Mesendoderm (in vitro differentiated cells): ENCODE measurements around the gene DNAL1.
"Not testable (repeated sequence)": the region's sequence is repeated elsewhere in the genome, so short reads cannot be mapped to it uniquely, and the experiment has no call there.

Experiments used
- DNase-seq: peaks from one replicate; pipeline ENCODE4 v3.0.0; 2013
- H2AK5ac ChIP-seq: 2 replicates; pipeline ENCODE4 v1.6.1; 2013; ENCODE audit warnings: low read length, inconsistent platforms
- H2BK120ac ChIP-seq: 2 replicates; pipeline ENCODE4 v1.6.1; 2013; ENCODE audit warnings: low read depth, mild to moderate bottlenecking, low read length, moderate library complexity, mixed read lengths
- H2BK15ac ChIP-seq: replicated peaks from 2 replicates; pipeline ENCODE4 v1.6.1; 2013; ENCODE audit warnings: low read depth, mild to moderate bottlenecking, moderate library complexity
- H2BK5ac ChIP-seq: 2 replicates; pipeline ENCODE4 v1.6.1; 2013; ENCODE audit warnings: low read length, inconsistent platforms
- H3K18ac ChIP-seq: 2 replicates; pipeline ENCODE4 v1.6.1; 2013; ENCODE audit warnings: mild to moderate bottlenecking, low read length, mixed read lengths
- H3K23ac ChIP-seq: one replicate; pipeline ENCODE4 v1.6.1; 2013; ENCODE audit warnings: low read length
- H3K27ac ChIP-seq: 2 replicates; pipeline ENCODE4 v1.5.1; 2013; ENCODE audit warnings: low read depth, mild to moderate bottlenecking, inconsistent platforms, low read length, moderate library complexity
- H3K27me3 ChIP-seq: 2 replicates; pipeline ENCODE4 v1.6.1; 2013; ENCODE audit warnings: low read length, control low read depth, mild to moderate bottlenecking, inconsistent platforms; ENCODE audit not compliant: insufficient read depth, poor library complexity
- H3K36me3 ChIP-seq: 2 replicates; pipeline ENCODE4 v1.6.1; 2013; ENCODE audit warnings: low read length, inconsistent platforms; ENCODE audit not compliant: control insufficient read depth, insufficient read depth
- H3K4ac ChIP-seq: one replicate; pipeline ENCODE4 v1.6.1; 2013; ENCODE audit warnings: low read depth, mild to moderate bottlenecking, low read length, moderate library complexity
- H3K4me1 ChIP-seq: 2 replicates; pipeline ENCODE4 v1.6.1; 2013; ENCODE audit warnings: low read depth, low read length, inconsistent platforms; ENCODE audit not compliant: control insufficient read depth
- H3K4me2 ChIP-seq: 2 replicates; pipeline ENCODE4 v1.6.1; 2013; ENCODE audit warnings: low read length
- H3K4me3 ChIP-seq: 2 replicates; pipeline ENCODE4 v1.5.1; 2013; ENCODE audit warnings: mild to moderate bottlenecking, low read length
- H3K56ac ChIP-seq: one replicate; pipeline ENCODE4 v1.6.1; 2013; ENCODE audit warnings: low read length
- H3K79me1 ChIP-seq: 2 replicates; pipeline ENCODE4 v1.6.1; 2013; ENCODE audit warnings: low read length, inconsistent platforms
- H3K79me2 ChIP-seq: 2 replicates; pipeline ENCODE4 v1.6.1; 2013; ENCODE audit warnings: mild to moderate bottlenecking, low read length; ENCODE audit not compliant: control insufficient read depth, insufficient read depth
- H3K9ac ChIP-seq: 2 replicates; pipeline ENCODE4 v1.6.1; 2013; ENCODE audit warnings: low read length, inconsistent platforms
- H4K5ac ChIP-seq: one replicate; pipeline ENCODE4 v1.6.1; 2013; ENCODE audit warnings: low read length
- H4K8ac ChIP-seq: one replicate; pipeline ENCODE4 v1.6.1; 2013; ENCODE audit warnings: low read depth, mild to moderate bottlenecking, control low read depth, low read length, moderate library complexity
- WGBS: extraction: QIAGEN DNeasy Blood & Tissue Kit; methylation state at CpG from one replicate; pipeline ENCODE4 v1.1.7; 2013; ENCODE audit warnings: low lambda C conversion rate, missing lambda C conversion rate; ENCODE audit not compliant: insufficient coverage; ENCODE audit errors: extremely low coverage; 5-methylcytosine and 5-hydroxymethylcytosine counted together

The DNAL1 gene

GRCh38 chr14:73655851-73656250 is 11.1 kb downstream of the DNAL1 start:
- Histone ChIP-seq H3K56ac (no peak overlapping the region), H3K23ac (no peak overlapping the region), H2BK15ac (no peak overlapping the region), H4K5ac (no peak overlapping the region), H3K18ac (no peak overlapping the region), H2BK5ac (no peak overlapping the region), H3K36me3 (no peaks in the 10 kb centered on the region), H3K79me1 (no peaks in the 10 kb centered on the region), H3K9ac (no peak overlapping the region), H3K4me1 (no peaks in the 10 kb centered on the region), H3K79me2 (no peaks in the 10 kb centered on the region), H3K27me3 (no peaks in the 10 kb centered on the region), H3K4ac (no peak overlapping the region), H3K4me2 (no peak overlapping the region), H3K4me3 (no peak overlapping the region), H4K8ac (no peak overlapping the region), H2BK120ac (no peak overlapping the region), H3K27ac (no peak overlapping the region), H2AK5ac (no peak overlapping the region)
- no peak for DNase-seq
- no CpG with 5 or more reads among the region's 1 CpG for WGBS

- not testable (repeated sequence) for H3K4me1 ChIP-seq, H3K56ac ChIP-seq, H2BK5ac ChIP-seq, H3K18ac ChIP-seq, H3K4me2 ChIP-seq, H3K79me1 ChIP-seq, H3K23ac ChIP-seq, DNase-seq, H2BK15ac ChIP-seq, H3K36me3 ChIP-seq, H4K5ac ChIP-seq, H3K9ac ChIP-seq, H2BK120ac ChIP-seq, H3K4me3 ChIP-seq, H4K8ac ChIP-seq, H3K27me3 ChIP-seq, H3K79me2 ChIP-seq, H3K27ac ChIP-seq, H3K4ac ChIP-seq, H2AK5ac ChIP-seq
- WGBS, result no CpG with 5 or more reads among the region's 11 CpGs
These were observed 14.4 kb downstream of the DNAL1 start for GRCh38 chr14:73659202-73659601.

- H2BK5ac ChIP-seq, result no peak overlapping the region
- no peaks in the 10 kb centered on the region for H3K4me1 ChIP-seq
- no peak overlapping the region for H2BK120ac ChIP-seq
- H3K56ac ChIP-seq, result no peak overlapping the region
- no peak overlapping the region for H2AK5ac ChIP-seq
- no peaks in the 10 kb centered on the region for H3K79me2 ChIP-seq
- H3K36me3 ChIP-seq, result no peaks in the 10 kb centered on the region
- no peak for DNase-seq
- no peak overlapping the region for H3K4me2 ChIP-seq
- H3K18ac ChIP-seq, result no peak overlapping the region
- no peaks in the 10 kb centered on the region for H3K79me1 ChIP-seq
- WGBS, result no CpG with 5 or more reads among the region's 2 CpGs
- no peak overlapping the region for H3K4me3 ChIP-seq
- H2BK15ac ChIP-seq, result no peak overlapping the region
- no peak overlapping the region for H4K8ac ChIP-seq
- no peak overlapping the region for H4K5ac ChIP-seq
- no peak overlapping the region for H3K9ac ChIP-seq
- no peak overlapping the region for H3K27ac ChIP-seq
- H3K23ac ChIP-seq, result no peak overlapping the region
- H3K4ac ChIP-seq, result no peak overlapping the region
- no peaks in the 10 kb centered on the region for H3K27me3 ChIP-seq
These were observed 15.7 kb downstream of the DNAL1 start for GRCh38 chr14:73660511-73660910.

GRCh38 chr14:73661872-73662271 is 17.1 kb downstream of the DNAL1 start:
- no peak overlapping the region for H3K56ac ChIP-seq
- no peaks in the 10 kb centered on the region for H3K4me1 ChIP-seq
- no peak overlapping the region for H3K4me3 ChIP-seq
- DNase-seq, result no peak
- H3K4me2 ChIP-seq, result no peak overlapping the region
- H2BK15ac ChIP-seq, result no peak overlapping the region
- H4K5ac ChIP-seq, result no peak overlapping the region
- H2AK5ac ChIP-seq, result no peak overlapping the region
- H3K18ac ChIP-seq, result no peak overlapping the region
- WGBS, result no CpG with 5 or more reads among the region's 2 CpGs
- no peaks in the 10 kb centered on the region for H3K36me3 ChIP-seq
- H3K79me1 ChIP-seq, result no peaks in the 10 kb centered on the region
- no peaks in the 10 kb centered on the region for H3K27me3 ChIP-seq
- no peak overlapping the region for H2BK5ac ChIP-seq
- H3K27ac ChIP-seq, result no peak overlapping the region
- H4K8ac ChIP-seq, result no peak overlapping the region
- H3K9ac ChIP-seq, result no peak overlapping the region
- H3K79me2 ChIP-seq, result no peaks in the 10 kb centered on the region
- H2BK120ac ChIP-seq, result no peak overlapping the region
- H3K4ac ChIP-seq, result no peak overlapping the region
- no peak overlapping the region for H3K23ac ChIP-seq

- H3K79me2 ChIP-seq, result no peaks in the 10 kb centered on the region
- H3K4ac ChIP-seq, result no peak overlapping the region
- H4K8ac ChIP-seq, result no peak overlapping the region
- H3K4me2 ChIP-seq, result no peak overlapping the region
- no peak overlapping the region for H3K9ac ChIP-seq
- no peak overlapping the region for H3K4me3 ChIP-seq
- H2BK120ac ChIP-seq, result no peak overlapping the region
- H2BK5ac ChIP-seq, result no peak overlapping the region
- H3K18ac ChIP-seq, result no peak overlapping the region
- no peaks in the 10 kb centered on the region for H3K4me1 ChIP-seq
- H2BK15ac ChIP-seq, result no peak overlapping the region
- no peak overlapping the region for H3K27ac ChIP-seq
- no peaks in the 10 kb centered on the region for H3K79me1 ChIP-seq
- DNase-seq, result peak; percentile 95
- H3K56ac ChIP-seq, result no peak overlapping the region
- no peak overlapping the region for H2AK5ac ChIP-seq
- no peak overlapping the region for H3K23ac ChIP-seq
- no peaks in the 10 kb centered on the region for H3K36me3 ChIP-seq
- no CpG with 5 or more reads among the region's 1 CpG for WGBS
- H4K5ac ChIP-seq, result no peak overlapping the region
- H3K27me3 ChIP-seq, result no peaks in the 10 kb centered on the region
These were observed 17.7 kb downstream of the DNAL1 start for GRCh38 chr14:73662487-73662943.

GRCh38 chr14:73663548-73664212 is 18.9 kb downstream of the DNAL1 start:
- Histone ChIP-seq H2BK5ac (no peak overlapping the region), H3K79me1 (no peaks in the 10 kb centered on the region)
- DNase-seq, result peak; percentile 67

More at GRCh38 chr14:73663548-73664212, 18.9 kb downstream of the DNAL1 start:
- Histone ChIP-seq H3K9ac (no peak overlapping the region), H2BK15ac (no peak overlapping the region), H3K27me3 (no peaks in the 10 kb centered on the region), H3K56ac (no peak overlapping the region), H2BK120ac (no peak overlapping the region), H3K36me3 (no peaks in the 10 kb centered on the region), H3K23ac (no peak overlapping the region), H3K4me3 (no peak overlapping the region), H3K4me1 (no peaks in the 10 kb centered on the region), H2AK5ac (no peak overlapping the region), H3K27ac (no peak overlapping the region), H3K4me2 (no peak overlapping the region), H3K79me2 (no peaks in the 10 kb centered on the region), H4K5ac (no peak overlapping the region), H3K18ac (no peak overlapping the region), H4K8ac (no peak overlapping the region), H3K4ac (no peak overlapping the region)
